Epidermal melanocyte (primary cell): ENCODE measurements around the gene TMEM144.

Experiments
- DNase-seq: peaks from one replicate; pipeline ENCODE4 v3.0.0; 2011; ENCODE audit warnings: low spot score; ENCODE audit not compliant: insufficient read length

The TMEM144 gene

GRCh38 chr4:158209825-158210807 lies at the start of gene TMEM144:
TSS of gene TMEM144 (plus strand) at chr4:158210486. CDS start at chr4:158212668, 2,182 bp downstream.
- DNase-seq: peak; percentile 54

DNA sequence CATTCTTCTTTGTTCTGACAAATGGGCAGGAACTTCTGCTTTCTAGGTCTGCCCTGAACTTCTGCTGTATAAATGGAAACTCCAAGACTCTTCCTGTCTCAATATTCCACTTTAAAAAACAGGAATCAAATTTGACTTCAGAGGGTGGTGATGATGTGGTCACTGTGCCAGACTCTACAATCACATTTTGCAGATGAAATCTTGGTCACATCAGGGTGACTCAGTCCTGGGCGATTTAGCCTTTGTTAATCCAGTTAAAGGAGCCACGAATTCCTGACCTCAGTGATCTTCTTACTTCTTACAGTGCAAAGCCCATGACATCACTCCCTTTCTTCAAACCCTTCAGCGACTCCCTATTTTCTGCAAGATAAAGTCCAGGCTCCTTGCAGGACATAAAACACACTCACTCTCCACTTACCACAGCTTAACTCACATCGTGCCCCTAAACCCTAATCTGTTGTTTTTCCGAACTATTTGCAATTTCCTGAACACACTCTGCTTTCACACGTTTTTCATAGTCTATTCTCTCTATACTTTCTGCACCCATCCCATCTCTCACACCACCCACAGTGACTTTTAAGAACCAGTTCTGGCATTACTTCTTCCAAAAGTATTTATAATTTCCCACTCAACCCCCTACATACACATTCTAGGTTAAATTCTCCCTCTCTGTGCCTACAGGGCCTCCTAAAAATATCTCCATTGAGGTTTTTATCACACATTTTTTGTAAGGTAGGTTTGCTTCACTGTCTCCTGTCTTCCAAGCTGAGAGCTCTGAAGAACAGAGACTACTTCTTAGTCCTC lies 48.5 kb upstream of the TMEM144 start:
- DNase-seq: no peak

GRCh38 chr4:158162631-158163030 lies 47.7 kb upstream of the TMEM144 start:
- DNase-seq: no peak

GRCh38 chr4:158163941-158164767 lies 46.1 kb upstream of the TMEM144 start:
- DNase-seq: peak; percentile 63

- DNase-seq: no peak
These were observed 45.5 kb upstream of the TMEM144 start for GRCh38 chr4:158164768-158165213.

DNA sequence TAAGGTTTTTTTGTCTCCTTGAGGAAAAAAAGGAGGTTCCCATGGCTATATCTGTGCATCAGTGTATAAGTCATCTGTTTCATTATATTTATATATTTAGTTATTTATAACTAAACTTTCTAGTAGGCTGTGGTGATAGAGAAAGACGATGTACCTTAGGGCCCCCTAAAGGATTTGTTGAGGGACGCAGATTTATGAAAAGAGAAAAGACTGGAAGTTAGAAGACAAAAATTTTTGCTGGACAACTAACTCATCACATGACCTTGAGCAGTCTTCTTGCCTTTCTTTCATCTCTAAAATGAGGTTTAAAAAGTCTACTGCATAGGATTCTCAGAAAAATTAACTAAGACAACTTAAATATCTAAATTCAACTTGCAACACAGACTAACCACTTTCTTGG lies 43.6 kb upstream of the TMEM144 start:
- no peak for DNase-seq

GRCh38 chr4:158168606-158169005 lies 41.7 kb upstream of the TMEM144 start:
- no peak for DNase-seq

DNA sequence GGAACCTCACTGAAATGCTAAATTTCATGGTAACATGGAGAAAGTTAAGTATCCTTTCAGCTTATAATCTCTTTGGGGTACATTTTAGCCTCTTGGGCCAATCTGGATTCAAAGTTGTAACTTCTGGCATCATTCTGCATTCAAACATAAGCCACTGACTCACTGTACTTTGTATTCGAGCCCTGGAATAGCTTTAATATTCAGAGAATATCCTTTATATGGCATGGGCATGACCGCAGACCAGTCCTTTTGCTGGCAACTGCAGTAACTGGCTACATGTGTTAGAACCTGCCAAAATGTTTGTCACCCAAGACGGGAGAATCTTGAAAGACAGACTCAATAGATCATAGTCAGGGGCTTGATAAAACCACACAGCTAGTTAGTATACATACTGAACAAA lies 40.8 kb upstream of the TMEM144 start:
- no peak for DNase-seq

DNA sequence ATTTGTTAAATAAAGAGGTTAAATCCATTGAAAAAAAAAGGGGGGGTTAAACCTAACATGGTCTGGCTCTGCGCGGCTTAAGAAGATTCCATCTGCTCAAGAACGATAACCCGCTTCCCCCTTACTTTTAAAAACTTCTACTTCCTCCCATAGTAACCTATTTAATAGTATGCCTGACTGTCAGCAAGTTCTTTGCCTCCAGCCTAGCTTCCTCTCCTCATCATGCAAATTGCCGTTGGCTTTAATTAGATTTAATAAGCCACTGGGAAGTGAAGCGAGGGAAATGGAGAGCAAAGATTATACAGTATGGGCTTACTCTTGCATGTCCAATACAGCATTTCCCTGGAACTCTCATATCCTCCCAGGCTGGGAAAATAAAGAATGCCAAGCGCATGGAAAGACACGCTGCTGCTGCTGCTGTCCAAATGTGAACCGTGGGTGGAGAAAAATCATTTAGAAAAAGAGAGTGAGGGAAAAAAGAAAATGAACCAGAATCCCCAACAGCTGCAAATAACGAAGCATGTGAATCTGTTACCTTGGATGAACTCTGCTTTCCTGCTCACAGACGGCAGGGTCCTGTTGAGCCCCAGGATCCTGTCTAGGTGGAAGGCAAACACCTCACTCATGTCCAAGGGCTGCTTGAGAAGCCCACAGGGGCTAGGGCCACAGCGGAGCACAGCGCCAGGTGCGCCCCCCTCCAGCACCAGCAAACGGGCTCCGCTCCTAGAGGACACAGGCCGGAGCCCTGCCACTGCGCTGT lies 40.2 kb upstream of the TMEM144 start:
- DNase-seq: no peak

DNA sequence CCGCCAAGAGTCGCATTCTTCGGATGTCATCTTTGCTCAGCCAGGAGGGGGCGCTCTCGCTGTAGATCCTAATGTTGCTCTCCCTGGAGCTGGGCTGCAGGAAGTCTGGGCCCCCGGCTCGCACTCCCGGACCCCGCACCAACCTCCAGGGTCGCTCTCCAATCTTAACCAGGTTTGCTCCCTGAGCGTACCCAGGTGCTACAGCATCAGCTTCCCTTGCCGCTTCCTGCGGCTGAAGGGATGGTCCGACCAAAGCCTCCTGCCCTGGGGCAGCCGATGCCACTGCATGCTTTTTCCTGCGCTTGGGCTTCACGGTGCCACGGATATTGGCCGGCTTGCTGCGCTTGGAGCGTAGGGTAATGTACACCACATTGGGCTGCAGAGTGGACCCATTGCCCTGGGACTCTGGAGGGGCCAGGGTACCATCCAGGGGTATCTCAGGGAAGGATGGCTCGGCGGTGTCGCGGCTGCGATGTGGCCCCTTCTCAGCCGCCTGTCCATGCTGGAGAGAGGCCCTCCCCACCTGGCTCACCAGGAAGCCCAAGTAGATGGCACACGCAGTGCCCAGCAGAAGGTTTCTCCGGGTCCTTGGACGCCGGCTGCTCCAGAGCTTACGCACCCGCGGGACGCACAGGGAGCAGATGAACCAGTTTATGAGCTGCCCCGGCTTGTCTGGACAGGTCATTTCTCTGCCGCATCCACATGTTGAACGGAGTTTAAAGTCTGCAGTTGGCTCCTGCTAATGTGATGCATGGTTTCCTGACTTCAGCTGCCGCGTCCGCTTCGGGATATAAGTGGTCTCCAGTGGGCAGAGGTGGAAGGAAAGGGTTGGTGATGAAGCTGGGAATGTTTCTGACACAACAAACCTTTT lies 39.4 kb upstream of the TMEM144 start:
- DNase-seq: no peak

- peak; percentile 34 for DNase-seq
These were observed 37.7 kb upstream of the TMEM144 start, which contains the start of gene GASK1B for GRCh38 chr4:158172261-158173258. TSS of gene GASK1B (minus strand) at chr4:158173025. CDS start at chr4:158171375, 1,650 bp downstream.

GRCh38 chr4:158176108-158176507 lies 34.2 kb upstream of the TMEM144 start:
- no peak for DNase-seq

- no peak for DNase-seq
These were observed 33.5 kb upstream of the TMEM144 start for GRCh38 chr4:158176776-158177175.

DNA sequence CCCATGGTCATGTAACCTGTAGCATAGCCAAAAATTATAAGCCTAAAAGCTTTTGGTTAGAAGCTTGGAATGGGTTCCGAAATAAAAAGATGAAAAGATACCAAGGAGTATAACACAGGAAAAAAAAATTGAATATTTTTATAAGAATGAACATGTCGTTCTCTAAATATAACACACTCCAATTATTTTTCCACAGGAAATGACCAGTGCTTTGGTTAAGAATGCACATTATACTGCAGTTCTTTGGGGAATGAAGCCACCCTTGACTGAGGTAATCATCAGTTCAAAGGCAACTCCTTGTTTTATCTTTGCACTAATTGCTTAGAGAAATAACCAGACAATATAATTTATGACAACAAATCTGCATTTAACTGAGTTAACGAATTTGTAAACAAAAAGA lies 30.8 kb upstream of the TMEM144 start:
- DNase-seq: no peak

DNA sequence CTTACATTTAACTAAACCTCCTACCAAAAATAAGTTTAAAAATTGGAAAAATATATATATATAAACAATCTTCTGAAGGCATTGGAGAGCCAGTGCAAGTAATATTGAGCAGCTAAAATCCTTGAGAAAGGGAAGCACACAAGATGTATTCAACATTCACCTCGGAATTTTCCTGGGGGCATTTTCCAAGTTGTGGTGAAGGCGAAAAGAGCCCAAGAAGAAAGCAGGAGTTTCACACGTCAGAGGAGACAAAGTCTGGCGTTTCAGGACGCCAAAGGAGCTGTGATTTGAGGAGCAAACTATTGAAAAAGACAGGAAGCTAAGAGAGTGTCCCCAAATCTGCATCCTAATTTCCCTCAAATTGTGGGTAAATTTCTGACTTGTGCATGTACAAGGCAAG lies 28.4 kb upstream of the TMEM144 start:
- no peak for DNase-seq

GRCh38 chr4:158182736-158183135 lies 27.6 kb upstream of the TMEM144 start:
- no peak for DNase-seq

GRCh38 chr4:158186815-158187214 lies 23.5 kb upstream of the TMEM144 start:
- no peak for DNase-seq

- DNase-seq: no peak
These were observed 20.9 kb upstream of the TMEM144 start for GRCh38 chr4:158189422-158189821.
